Neutrophil (primary cell): Measurements from ENCODE around the gene TSHZ2.

Experiments used
- H3K27ac ChIP-seq: fragments of 200-600 bp; sonication (generic); 2 replicates; pipeline ENCODE4 v1.5.1; 2016; ENCODE audit warnings: mild to moderate bottlenecking, moderate library complexity
- H3K27me3 ChIP-seq: fragments of 200-600 bp; sonication (generic); 2 replicates; pipeline ENCODE4 v1.6.0; 2016; ENCODE audit warnings: mild to moderate bottlenecking
- H3K36me3 ChIP-seq: fragments of 200-600 bp; sonication (generic); 2 replicates; pipeline ENCODE4 v1.5.1; 2017
- H3K4me1 ChIP-seq, 2 experiments: fragments of 200-600 bp in 1 of 2; sonication (generic) in 1 of 2; 1 replicate in 1 of 2; 2 replicates in 1 of 2; pipeline versions ENCODE4 v1.5.1 to v1.6.1; 2013 to 2016; ENCODE audit warnings: low read depth in 1 of 2, low read length in 1 of 2, mild to moderate bottlenecking in 1 of 2, moderate library complexity in 1 of 2; ENCODE audit not compliant: control insufficient read depth in 1 of 2, insufficient read depth in 1 of 2
- H3K4me3 ChIP-seq, 2 experiments: fragments of 200-600 bp in 1 of 2; sonication (generic) in 1 of 2; 1 replicate in 1 of 2; 2 replicates in 1 of 2; pipeline ENCODE4 v1.5.1; 2013 to 2016; ENCODE audit warnings: low read depth in 1 of 2, low read length in 1 of 2, mild to moderate bottlenecking in 1 of 2, moderate library complexity in 1 of 2
- H3K9me3 ChIP-seq: fragments of 200-600 bp; sonication (generic); 2 replicates; pipeline ENCODE4 v1.5.1; 2016
- TF ChIP-seq, protein P1 (sequence below): fragments of 200-600 bp; sonication (generic); IDR thresholded peaks from 2 replicates; pipeline ENCODE4 v1.5.1; 2016; ENCODE audit warnings: antibody characterized with exemption

The TSHZ2 gene

DNA sequence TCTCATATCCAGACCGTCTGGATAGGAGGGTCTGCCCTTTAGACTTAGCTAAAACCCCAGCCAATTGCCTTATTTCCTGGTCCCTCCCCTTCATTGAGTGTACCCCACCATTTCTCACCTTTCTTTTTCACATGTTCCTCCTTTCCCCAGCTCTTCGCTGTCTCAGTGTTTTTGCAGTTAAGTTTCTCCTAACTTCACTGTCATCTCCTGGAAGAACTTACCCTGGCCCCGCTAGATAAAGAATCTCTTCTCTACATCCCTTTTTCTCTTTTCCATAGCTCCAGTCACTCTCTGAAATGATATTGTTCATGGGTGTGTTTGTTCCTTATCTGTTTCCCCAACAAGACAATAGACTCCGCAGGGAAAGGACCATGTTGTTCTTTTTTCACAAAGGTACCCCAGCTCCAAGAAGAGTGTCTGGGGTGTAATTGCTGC is 208.8 kb downstream of the TSHZ2 start:
- H3K9me3 ChIP-seq: no peaks in the 10 kb centered on the region
- H3K4me3 ChIP-seq: no peak overlapping the region
- H3K27ac ChIP-seq: no peak overlapping the region
- TF ChIP-seq, protein P1, sequence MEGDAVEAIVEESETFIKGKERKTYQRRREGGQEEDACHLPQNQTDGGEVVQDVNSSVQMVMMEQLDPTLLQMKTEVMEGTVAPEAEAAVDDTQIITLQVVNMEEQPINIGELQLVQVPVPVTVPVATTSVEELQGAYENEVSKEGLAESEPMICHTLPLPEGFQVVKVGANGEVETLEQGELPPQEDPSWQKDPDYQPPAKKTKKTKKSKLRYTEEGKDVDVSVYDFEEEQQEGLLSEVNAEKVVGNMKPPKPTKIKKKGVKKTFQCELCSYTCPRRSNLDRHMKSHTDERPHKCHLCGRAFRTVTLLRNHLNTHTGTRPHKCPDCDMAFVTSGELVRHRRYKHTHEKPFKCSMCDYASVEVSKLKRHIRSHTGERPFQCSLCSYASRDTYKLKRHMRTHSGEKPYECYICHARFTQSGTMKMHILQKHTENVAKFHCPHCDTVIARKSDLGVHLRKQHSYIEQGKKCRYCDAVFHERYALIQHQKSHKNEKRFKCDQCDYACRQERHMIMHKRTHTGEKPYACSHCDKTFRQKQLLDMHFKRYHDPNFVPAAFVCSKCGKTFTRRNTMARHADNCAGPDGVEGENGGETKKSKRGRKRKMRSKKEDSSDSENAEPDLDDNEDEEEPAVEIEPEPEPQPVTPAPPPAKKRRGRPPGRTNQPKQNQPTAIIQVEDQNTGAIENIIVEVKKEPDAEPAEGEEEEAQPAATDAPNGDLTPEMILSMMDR: no peak
- H3K4me1 ChIP-seq: no peaks in the 10 kb centered on the region
- no peaks in the 10 kb centered on the region for H3K36me3 ChIP-seq
- peaks cover 83% of the 10 kb centered on the region for H3K27me3 ChIP-seq

DNA sequence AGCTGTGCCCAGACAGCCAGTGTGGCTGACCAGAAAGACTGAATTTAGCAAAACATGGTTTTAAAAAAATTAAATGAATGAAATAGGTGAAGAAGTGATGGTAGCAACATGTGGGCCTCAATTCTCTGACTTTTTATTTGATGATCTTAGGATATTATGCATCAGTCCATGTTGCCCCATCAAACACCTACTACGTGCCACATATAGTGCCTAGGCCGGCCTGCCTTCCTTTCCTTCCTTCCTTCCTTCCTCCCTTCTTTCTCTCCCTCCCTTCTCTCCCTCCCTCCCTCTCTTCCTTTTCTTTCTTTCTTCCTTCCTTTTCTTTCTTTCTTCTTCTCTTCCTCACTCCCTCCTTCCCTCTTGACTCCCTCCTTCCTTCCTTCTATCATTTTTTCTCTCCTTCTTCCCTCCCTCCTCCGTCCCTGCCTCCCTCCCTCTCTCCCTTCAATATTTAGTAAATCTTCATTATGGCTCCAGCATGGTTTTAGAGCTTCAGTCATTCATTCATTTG is 209.8 kb downstream of the TSHZ2 start:
- Histone ChIP-seq H3K36me3 (no peaks in the 10 kb centered on the region), H3K4me3 (no peak overlapping the region), H3K27ac (no peak overlapping the region), H3K9me3 (no peaks in the 10 kb centered on the region), H3K4me1 (no peaks in the 10 kb centered on the region), H3K27me3 (peaks cover 84% of the 10 kb centered on the region)
- TF ChIP-seq, protein P1: no peak

DNA sequence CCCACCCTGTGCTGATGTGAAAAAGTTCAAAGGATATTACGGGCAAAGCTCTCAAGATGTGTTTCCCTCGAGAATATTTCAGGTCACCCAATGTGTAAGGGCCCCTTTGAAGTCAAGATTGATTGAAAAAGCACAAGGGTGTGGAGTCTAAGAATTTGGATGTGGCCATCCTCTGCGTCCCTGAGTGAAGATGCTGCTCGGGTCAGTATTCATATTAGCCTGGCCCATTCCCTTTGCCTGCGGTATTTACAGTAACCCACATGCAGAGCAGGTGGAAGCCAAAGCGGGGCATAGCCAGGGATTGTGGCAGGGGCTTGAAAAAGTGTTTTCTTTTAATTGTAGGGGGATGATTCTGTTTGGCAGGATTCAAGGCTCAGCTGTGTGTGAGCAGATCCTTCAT is 211.0 kb downstream of the TSHZ2 start:
- TF ChIP-seq, protein P1: no peak
- Histone ChIP-seq H3K36me3 (no peaks in the 10 kb centered on the region), H3K4me1 (no peaks in the 10 kb centered on the region), H3K27me3 (peaks cover 82% of the 10 kb centered on the region), H3K27ac (no peak overlapping the region), H3K9me3 (no peaks in the 10 kb centered on the region), H3K4me3 (no peak overlapping the region)

DNA sequence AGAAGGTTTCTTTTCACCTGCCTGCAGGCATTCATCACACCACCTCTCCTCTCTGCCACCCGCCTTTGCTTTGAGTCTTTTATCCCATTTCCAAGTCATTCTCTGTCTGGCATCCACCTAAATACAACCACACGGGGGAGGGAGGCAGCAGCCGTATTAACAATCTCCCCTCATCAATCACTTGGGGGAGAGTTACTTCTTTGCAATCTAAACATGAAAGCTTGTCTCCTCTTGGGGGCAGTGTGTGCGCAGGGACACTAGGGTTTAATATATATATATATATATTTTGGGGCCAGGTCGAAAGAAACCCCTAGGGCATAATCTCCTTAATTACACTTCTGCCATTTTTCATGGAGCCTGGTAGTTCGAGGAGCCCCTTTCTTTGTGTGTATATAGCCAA is 214.5 kb downstream of the TSHZ2 start:
- peaks cover 79% of the 10 kb centered on the region for H3K27me3 ChIP-seq
- no peak overlapping the region for H3K27ac ChIP-seq
- no peaks in the 10 kb centered on the region for H3K4me1 ChIP-seq
- H3K36me3 ChIP-seq: no peaks in the 10 kb centered on the region
- TF ChIP-seq, protein P1: no peak
- no peak overlapping the region for H3K4me3 ChIP-seq
- no peaks in the 10 kb centered on the region for H3K9me3 ChIP-seq

DNA sequence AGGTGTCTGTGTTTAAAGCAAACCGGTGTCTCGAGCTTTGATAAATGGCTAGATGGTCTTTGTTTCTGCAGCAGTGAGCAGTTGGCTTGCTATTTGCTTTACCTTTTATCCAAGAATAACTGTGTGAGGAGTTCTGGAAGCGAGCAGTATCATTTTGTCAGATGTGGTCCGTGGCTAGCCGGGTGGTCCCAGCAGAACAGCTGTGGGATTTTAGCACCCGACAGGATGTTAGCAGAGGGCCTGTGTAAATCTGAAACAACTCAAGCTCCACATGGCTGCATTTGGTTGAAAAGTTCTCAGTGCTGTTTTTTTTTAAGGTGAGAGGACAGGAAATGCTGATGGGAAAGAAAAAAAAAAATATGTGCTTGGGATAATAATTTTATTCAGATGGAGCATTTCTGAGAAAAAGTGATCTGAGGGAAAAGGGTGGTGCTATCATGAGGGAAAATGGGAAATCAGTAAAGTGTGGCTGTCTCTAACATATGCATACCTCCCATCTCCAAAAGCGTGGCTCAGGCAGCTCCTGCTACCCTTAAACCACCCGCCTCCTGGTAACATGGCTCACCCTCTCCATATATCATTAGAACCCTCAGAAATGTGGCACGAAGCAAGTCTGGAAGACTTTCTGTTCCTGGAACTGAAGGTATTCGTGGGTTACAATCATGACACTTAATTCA is 215.4 kb downstream of the TSHZ2 start:
- Histone ChIP-seq H3K27me3 (peaks cover 71% of the 10 kb centered on the region), H3K36me3 (no peaks in the 10 kb centered on the region), H3K27ac (no peak overlapping the region), H3K4me1 (no peaks in the 10 kb centered on the region), H3K9me3 (no peaks in the 10 kb centered on the region), H3K4me3 (no peak overlapping the region)
- TF ChIP-seq, protein P1: no peak
